Choroid plexus epithelial cell (primary cell): Measurements from ENCODE around the gene LPCAT1.

ENCODE experiments used
- DNase-seq: peaks from one replicate; pipeline ENCODE4 v3.0.0-alpha.2; 2010; ENCODE audit warnings: low read depth
- H3K4me3 ChIP-seq: 2 replicates; pipeline ENCODE4 v1.5.1; 2011; ENCODE audit warnings: low read depth, mild to moderate bottlenecking, control low read depth, low read length, moderate library complexity
- TF ChIP-seq, protein P1 (sequence below): conservative IDR thresholded peaks from 2 replicates; pipeline ENCODE4 v1.5.1; 2011; ENCODE audit warnings: low read depth, mild to moderate bottlenecking, control low read depth, inconsistent platforms, low read length, moderate library complexity

LPCAT1 gene

DNA sequence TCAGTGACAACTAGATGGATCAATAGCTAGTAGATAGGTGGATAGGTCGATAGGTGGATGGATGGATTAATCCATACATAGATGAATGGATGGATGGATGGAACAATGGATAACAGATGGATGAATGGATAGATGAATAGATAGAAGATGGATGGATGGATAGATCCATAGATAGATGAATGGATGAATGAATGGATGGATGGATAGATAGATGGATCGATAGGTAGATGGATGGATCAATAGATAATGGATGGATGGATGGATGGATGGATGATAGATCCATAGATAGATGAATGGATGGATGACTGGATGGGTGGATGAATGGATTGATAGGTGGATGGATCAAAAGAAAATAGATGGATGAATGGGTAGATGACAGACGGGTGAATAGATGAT, 83.7 kb downstream of the LPCAT1 start:
- TF ChIP-seq, protein P1, sequence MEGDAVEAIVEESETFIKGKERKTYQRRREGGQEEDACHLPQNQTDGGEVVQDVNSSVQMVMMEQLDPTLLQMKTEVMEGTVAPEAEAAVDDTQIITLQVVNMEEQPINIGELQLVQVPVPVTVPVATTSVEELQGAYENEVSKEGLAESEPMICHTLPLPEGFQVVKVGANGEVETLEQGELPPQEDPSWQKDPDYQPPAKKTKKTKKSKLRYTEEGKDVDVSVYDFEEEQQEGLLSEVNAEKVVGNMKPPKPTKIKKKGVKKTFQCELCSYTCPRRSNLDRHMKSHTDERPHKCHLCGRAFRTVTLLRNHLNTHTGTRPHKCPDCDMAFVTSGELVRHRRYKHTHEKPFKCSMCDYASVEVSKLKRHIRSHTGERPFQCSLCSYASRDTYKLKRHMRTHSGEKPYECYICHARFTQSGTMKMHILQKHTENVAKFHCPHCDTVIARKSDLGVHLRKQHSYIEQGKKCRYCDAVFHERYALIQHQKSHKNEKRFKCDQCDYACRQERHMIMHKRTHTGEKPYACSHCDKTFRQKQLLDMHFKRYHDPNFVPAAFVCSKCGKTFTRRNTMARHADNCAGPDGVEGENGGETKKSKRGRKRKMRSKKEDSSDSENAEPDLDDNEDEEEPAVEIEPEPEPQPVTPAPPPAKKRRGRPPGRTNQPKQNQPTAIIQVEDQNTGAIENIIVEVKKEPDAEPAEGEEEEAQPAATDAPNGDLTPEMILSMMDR, result no peak
- no peak for DNase-seq
- no peak overlapping the region for H3K4me3 ChIP-seq

DNA sequence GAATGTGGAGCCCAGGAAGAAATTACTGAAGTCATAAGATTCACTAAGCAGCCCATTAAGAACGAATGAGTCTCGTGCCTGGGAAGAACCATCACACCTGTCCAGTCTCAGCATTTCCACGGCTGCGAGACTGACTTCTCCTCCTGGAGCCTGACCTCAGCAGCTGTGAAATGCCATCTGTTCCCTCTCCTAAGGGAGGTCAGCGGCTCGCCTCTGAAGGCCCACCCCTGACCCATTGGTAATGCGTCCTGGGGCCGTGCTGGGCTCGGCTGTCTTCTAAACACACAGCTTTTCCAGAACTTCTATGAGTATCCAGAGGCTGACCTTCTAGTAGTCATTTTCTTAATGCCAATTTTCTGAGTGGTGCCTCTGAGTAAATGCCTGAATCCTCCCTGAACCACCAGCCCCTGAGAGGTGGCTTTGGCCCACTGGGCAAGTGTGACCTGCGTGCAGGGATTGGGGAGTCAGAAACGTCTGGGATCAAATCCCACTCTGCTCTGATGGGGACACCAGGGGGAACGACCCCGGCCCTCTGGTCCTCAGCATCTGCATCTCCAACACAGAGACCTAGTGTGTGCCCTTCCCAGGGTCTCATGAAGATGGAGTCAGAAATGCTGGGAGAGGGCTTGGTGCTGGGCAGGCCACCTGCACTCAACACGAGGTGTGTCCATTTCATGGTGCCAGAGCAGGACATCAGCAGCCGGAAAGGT, 84.2 kb downstream of the LPCAT1 start:
- no peak overlapping the region for H3K4me3 ChIP-seq
- no peak for DNase-seq
- TF ChIP-seq, protein P1, result no peak

DNA sequence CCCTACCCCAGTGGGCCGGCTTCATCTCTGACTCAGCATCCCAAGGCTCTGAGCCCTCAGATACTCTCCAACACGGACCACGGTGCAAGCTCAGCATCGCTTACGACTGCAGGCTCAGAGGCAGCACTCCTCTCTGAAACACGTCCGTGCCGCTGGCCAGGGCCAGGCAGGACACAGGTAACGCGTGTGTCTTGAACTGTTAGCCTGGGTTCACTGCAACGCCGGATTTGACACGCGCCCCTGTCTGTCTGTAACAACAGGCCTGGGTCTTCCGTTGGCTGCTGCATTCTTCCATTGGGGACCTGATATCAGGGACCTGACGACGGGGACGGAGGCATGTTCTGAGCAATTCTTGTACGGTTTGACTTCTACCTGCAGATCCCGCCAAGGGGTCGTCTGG, 84.9 kb downstream of the LPCAT1 start:
- no peak overlapping the region for H3K4me3 ChIP-seq
- TF ChIP-seq, protein P1, result no peak
- DNase-seq, result no peak

DNA sequence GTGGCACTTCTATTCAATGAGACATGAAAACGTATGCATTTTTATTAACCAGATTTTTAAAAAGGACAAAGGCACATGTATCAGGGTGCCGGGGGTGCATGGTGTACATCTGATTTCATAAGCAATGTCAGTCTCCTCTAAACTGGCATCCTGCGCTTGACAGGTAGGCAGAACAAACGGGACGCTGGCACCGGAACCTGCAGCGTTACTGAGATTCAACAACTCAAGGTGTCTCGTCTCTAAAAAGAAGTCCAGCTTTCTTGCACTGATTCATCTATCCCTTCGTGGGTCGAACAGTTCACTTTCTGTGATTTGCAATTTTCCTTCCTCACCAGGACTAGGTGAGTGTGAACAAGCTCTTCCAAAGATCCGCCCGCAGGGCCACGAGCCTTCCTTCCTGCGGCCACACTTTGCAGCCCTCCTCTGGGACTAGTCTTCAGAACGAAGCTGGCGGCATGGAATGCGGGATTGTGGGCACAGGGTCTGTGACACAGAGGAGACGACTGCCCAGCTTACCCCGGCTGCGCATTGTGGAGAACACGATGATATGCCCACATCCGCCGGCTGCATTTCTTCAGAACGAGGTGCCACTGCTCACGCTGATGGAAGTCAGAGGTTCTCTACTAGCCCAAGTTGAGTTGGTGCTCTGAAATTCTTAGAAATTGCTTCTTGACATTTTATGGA, 85.7 kb downstream of the LPCAT1 start:
- TF ChIP-seq, protein P1, result no peak
- no peak for DNase-seq
- no peak overlapping the region for H3K4me3 ChIP-seq

DNA sequence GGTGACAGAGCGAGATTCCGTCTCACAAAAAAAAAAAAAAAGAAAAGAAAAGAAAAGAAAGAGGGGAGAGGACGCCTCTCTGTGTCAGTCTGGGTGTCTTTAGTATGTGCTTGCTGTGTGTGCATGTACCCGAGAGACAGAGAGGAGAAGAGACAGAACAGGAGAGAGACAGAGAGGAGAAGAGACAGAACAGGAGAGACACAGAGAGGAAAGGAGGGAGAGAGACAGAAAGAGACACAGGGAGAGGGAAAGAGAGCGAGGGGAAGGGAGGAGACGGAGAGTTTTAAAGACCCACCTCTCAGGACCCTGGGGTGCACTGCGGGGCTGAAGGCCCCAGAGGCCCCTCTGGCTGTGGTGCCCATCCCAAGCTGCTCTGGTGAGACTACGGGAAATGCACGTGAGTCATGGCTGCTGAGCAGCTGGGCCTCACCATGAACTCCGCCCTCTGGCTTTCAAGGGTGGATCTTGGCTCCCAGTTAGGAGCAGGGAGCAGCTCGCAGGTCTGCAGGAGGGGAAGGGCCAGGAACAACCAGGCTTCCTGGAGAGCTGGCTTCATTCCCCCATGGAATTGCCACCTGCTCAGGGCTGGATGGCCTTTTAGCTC, 86.4 kb downstream of the LPCAT1 start:
- no peak overlapping the region for H3K4me3 ChIP-seq
- TF ChIP-seq, protein P1, result no peak
- peak; percentile 16 for DNase-seq

DNA sequence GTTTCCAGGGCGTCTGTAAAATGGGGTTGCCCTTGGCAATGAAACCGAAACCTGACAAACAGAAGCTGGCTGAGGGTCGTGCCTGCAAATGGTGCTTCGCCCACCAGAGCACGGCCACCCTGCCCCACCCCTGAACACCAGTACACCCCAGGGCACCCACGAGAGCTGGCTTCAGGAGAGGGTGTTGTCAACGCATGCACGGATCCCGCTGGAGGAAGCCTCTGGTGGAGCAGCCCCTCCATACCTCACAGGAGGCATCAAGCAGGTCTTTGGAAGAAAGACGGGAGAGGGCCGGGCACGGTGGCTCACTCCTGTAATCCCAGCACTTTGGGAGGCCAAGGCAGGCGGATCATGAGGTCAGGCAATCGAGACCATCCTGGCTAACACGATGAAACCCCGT, 87.1 kb downstream of the LPCAT1 start:
- no peak for DNase-seq
- TF ChIP-seq, protein P1, result no peak
- no peak overlapping the region for H3K4me3 ChIP-seq
